ENCODE data around the gene KCNJ2.

The KCNJ2 gene

DNA sequence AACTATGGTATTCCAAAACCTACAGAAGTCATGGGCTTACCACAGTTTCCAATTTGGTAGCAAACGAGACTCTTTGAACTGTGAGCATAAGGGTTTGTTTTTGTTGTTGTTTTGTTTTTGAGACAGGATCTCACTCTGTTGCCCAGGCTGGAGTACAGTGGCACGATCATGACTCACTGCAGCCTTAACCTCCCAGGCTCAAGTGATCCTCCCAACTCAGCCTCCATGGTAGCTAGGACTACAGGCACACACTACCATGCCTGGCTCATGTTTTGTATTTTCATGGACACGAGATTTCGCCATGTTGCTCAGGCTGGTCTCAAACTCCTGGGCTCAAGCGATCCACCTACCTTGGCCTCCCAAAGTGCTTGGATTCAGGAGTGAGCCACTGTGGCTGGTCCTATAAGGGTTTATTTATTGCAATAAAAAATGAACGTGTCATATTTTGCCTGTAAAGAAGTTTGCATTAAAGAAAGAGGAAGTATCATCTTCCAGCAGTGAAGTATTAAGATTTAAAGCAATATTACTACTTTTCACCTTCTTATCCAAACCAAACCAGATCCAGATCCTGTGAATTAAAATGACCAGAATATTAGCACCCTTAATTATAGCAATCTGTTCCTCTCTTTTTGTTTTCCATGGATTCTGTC, 37.2 kb downstream of the KCNJ2 start:
- DNase-seq, result no peak

DNA sequence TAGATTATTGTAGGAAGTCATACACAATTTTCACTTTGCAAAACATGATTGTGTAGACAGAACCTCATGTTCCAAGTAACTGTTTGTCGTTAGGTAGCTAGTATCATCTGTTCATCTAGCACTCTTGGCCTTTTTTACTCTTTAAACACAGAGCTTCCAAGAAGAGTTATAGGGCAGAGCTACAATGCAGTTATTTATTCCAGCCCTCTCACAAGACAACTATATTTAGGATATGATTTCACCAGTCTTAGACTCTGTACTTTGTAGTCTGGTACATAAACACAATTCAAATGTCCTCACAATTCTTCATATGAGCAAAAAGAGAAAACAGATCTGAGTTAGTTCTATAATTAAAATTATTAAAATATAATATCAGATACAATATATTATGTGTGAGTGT, 37.9 kb downstream of the KCNJ2 start:
- no peak for DNase-seq

DNA sequence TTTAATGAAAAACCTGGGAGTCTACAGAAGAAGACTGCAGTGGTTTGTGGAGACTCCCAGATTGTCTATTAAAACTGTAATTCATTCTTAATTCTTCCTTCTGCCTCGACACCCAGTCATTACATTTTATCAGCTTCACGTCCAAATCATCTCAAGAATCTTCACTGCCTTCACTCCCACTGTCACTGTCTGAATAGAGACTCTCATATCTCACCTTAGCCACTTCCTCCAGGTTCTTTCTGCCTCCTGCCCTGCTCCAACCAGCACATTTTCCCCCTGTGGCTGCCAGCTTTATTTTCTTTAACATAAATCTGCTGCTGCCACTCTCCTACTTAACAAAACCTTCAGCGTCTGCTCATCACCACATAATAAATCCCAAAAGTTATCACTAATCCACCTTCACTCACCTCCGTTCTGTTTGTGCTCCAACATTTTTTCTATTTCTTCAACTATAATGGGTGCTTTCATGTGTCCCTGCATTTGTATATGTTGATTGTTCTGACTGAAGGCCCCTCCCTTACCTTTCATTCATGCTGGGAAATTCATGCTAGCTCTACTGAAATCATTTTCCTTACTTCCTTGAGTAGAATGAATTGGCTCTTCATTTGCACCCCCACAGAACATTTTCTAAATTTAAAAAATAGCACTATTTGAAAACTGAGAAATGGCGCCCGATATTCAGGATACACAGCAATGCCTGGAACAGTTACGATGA, 38.9 kb downstream of the KCNJ2 start:
- no peak for DNase-seq

DNA sequence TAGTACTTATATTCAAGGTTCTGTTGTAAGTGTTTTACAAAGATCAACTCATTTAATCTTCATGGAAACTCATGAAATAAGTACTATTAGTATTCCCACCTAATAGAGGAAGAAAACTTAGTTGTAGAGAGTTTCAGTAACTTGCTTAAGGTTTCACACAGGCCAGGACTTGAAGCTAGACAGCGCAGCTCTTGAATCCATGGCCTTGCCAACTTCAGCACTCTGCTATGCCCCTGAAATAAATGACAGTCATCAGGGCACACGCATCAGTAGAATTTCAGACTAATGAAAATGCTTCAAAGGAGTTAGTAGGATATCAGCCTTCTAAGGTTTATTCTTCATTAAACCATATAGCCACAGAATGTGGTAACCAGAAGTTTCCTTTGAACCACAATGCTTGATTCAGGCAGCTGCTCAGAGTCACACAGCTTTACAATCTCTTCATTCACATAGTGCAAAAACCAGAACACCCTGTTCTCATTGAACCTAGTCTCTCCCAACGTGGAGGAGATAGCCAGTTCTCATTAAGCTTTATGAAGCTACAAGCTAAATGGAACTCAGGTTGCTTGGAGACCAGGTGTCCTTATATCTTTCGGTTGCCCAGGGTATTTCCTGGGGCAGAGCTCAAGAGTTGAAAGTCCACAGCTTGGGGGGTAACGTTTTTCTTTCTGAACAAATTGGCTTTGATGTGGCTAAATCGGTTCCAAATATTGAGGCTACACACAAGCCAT, 39.7 kb downstream of the KCNJ2 start:
- DNase-seq, result no peak

DNA sequence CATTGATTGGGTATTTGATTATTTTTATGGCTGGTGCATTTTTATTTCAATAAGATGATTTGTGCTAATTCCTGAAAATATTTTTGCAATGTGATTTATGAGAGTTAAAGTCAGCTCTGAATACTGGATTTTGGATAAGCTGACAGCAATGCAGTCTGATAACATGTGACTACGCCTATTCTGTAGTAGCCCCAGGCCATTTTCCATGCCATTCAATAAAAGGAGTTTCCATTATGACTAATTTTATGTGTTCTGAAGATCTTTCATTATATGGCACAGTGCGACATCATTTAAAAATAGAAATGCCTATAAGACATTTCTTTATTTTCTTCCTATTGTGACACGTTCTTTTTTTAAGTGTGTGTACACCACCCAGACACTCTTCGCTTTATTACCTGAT, 46.3 kb downstream of the KCNJ2 start:
- DNase-seq, result no peak

DNA sequence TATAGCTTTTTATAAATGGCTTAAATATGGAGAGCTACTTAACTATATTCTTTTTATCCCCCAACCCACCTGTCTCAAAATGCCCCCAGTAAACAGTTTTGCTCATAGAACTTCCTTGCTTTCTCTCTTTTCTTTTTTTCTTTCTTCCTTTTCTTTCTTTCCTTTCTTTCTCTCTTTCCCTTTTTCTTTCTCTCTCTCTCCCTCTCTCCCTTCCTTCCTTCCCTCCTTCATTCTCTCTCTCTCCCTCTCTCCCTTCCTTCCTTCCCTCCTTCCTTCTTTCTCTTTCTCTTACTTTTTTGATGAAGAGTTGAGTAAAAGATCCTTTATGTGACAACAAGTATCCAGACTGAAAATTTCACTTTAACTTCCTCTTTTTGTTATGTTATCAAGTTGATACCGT, 48.2 kb downstream of the KCNJ2 start:
- DNase-seq, result no peak

DNA sequence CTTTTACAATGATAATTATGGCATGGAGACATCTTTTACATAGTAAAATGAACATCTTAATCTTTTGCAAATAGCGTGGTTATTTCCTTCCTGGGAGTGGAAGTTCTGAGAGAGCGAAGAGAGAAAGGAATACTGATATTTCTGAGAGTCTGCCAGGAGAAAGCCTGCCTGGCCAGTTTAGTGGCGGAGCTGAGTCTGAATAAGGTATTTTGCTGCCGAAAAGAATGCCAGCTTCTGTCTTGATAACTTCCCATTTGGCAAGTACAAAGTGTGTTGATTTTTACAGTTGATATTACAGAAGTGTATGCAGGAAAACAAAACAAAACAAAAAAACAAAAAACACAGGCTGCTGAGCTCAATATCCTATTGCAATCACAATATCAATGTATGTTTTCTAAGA, 55.9 kb downstream of the KCNJ2 start:
- no peak for DNase-seq
